ENCODE measurements around the gene ITLN2.

Gene ITLN2

DNA sequence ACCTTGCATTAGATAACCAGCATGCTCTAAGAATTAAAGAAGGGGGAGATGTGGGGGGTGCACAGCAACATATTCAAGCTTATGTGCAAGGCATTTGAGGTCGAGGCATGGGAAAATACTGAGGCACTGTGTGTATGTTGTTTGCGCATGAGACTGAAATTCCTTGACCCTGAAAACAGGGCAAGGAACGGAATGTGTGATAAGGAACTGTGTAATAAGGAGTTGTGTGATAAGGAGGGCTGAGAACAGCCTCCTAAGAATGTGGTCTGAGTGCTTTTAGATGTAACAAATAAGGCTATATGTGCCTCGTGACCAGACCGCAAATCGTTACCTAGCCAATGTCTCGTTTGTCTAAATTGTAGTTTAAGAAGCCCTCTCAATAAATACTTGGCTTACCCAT, 43.2 kb downstream of the ITLN2 start:
- Histone ChIP-seq H3K4me3 (ENCODE audit: low read length, poor library complexity, severe bottlenecking) (no peak overlapping the region), H3K27me3 (ENCODE audit: insufficient read depth, low read length, poor library complexity, severe bottlenecking) (no peaks in the 10 kb centered on the region), H3K4me1 (ENCODE audit: insufficient read depth, low read length, poor library complexity, severe bottlenecking) (no peaks in the 10 kb centered on the region), H3K9ac (ENCODE audit: low read depth, low read length, poor library complexity, severe bottlenecking) (no peak overlapping the region), H3K36me3 (ENCODE audit: insufficient read depth, low read length) (no peaks in the 10 kb centered on the region), H3K4me2 (ENCODE audit: low read depth, low read length, poor library complexity, severe bottlenecking) (no peak overlapping the region), H4K20me1 (ENCODE audit: insufficient read depth, low read length, poor library complexity, severe bottlenecking) (no peaks in the 10 kb centered on the region), H3K9me2 (replicated peaks; ENCODE audit: low read depth, low read length) (no peaks in the 10 kb centered on the region), H3K9me3 (ENCODE audit: insufficient read depth, low read depth, low read length) (no peaks in the 10 kb centered on the region), H3K79me2 (ENCODE audit: insufficient read depth, low read length) (no peaks in the 10 kb centered on the region), H3F3A (ENCODE audit: low read depth) (no peaks in the 10 kb centered on the region), H2AFZ (ENCODE audit: low read length) (no peak overlapping the region)
- no peak for TF ChIP-seq CTCF (conservative IDR thresholded peaks at IDR 0.05; ENCODE audit: low read length)
- TF ChIP-seq EZH2phosphoT487 (IDR thresholded peaks at IDR 0.05; ENCODE audit: borderline replicate concordance): no peak

GRCh38 chr1:160910170-160910750, 44.3 kb downstream of the ITLN2 start:
- Histone ChIP-seq H3K9ac (ENCODE audit: low read depth, low read length, poor library complexity, severe bottlenecking) (no peak overlapping the region), H3K27me3 (ENCODE audit: insufficient read depth, low read length, poor library complexity, severe bottlenecking) (no peaks in the 10 kb centered on the region), H3K79me2 (ENCODE audit: insufficient read depth, low read length) (no peaks in the 10 kb centered on the region), H2AFZ (ENCODE audit: low read length) (no peak overlapping the region), H3K4me3 (ENCODE audit: low read length, poor library complexity, severe bottlenecking) (no peak overlapping the region), H3F3A (ENCODE audit: low read depth) (no peaks in the 10 kb centered on the region), H3K9me2 (replicated peaks; ENCODE audit: low read depth, low read length) (no peaks in the 10 kb centered on the region), H3K4me2 (ENCODE audit: low read depth, low read length, poor library complexity, severe bottlenecking) (no peak overlapping the region), H4K20me1 (ENCODE audit: insufficient read depth, low read length, poor library complexity, severe bottlenecking) (no peaks in the 10 kb centered on the region), H3K9me3 (ENCODE audit: insufficient read depth, low read depth, low read length) (no peaks in the 10 kb centered on the region), H3K4me1 (ENCODE audit: insufficient read depth, low read length, poor library complexity, severe bottlenecking) (no peaks in the 10 kb centered on the region), H3K36me3 (ENCODE audit: insufficient read depth, low read length) (no peaks in the 10 kb centered on the region)
- TF ChIP-seq EZH2phosphoT487 (IDR thresholded peaks at IDR 0.05; ENCODE audit: borderline replicate concordance) (no peak), CTCF (conservative IDR thresholded peaks at IDR 0.05; ENCODE audit: low read length) (no peak)

DNA sequence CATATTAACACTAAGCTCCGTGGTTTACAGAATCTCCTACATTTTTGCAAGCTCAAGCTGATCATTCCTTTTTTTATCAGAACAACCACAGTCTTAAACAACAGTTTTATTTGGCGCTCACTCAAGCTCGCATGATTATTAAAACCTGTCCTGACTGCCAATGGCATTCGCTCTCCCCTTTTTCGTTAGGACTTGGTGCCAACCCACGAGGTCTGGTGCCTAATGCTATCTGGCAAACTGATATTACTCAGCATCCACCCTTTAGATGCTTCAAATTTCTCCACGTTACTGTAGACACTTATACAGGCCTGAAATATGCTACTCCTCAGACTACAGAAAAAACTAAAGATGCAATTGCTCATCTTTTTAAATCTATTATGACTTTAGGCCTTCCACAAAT, 46.6 kb downstream of the ITLN2 start:
- no peaks in the 10 kb centered on the region for H4K20me1 ChIP-seq (ENCODE audit: insufficient read depth, low read length, poor library complexity, severe bottlenecking)
- no peaks in the 10 kb centered on the region for H3K36me3 ChIP-seq (ENCODE audit: insufficient read depth, low read length)
- no peaks in the 10 kb centered on the region for H3K9me3 ChIP-seq (ENCODE audit: insufficient read depth, low read depth, low read length)
- no peak overlapping the region for H3K4me2 ChIP-seq (ENCODE audit: low read depth, low read length, poor library complexity, severe bottlenecking)
- H3K9ac ChIP-seq (ENCODE audit: low read depth, low read length, poor library complexity, severe bottlenecking): no peak overlapping the region
- H2AFZ ChIP-seq (ENCODE audit: low read length): no peak overlapping the region
- no peaks in the 10 kb centered on the region for H3K9me2 ChIP-seq (replicated peaks; ENCODE audit: low read depth, low read length)
- no peaks in the 10 kb centered on the region for H3K27me3 ChIP-seq (ENCODE audit: insufficient read depth, low read length, poor library complexity, severe bottlenecking)
- no peaks in the 10 kb centered on the region for H3K79me2 ChIP-seq (ENCODE audit: insufficient read depth, low read length)
- H3K4me3 ChIP-seq (ENCODE audit: low read length, poor library complexity, severe bottlenecking): no peak overlapping the region
- H3K4me1 ChIP-seq (ENCODE audit: insufficient read depth, low read length, poor library complexity, severe bottlenecking): no peaks in the 10 kb centered on the region
- TF ChIP-seq CTCF (conservative IDR thresholded peaks at IDR 0.05; ENCODE audit: low read length): no peak
- H3F3A ChIP-seq (ENCODE audit: low read depth): no peaks in the 10 kb centered on the region

Measured in Loucy (cell line).